Motor neuron (in vitro differentiated cells): Measurements from ENCODE around the gene PROS1. TPM values are rescaled to one million over a fixed set of nuclear protein-coding genes. Genes with fewer than 3 reads are reported as not detected.
"Not testable (repeated sequence)": the region's sequence is repeated elsewhere in the genome, so short reads cannot be mapped to it uniquely, and the experiment has no call there.

ENCODE experiments used
- ATAC-seq, 8 experiments: fragments of 200-7000 bp; cut with Tn5 transposase; replicated peaks in 6 of 8; 2 replicates each; pipeline ENCODE4 v1.8.0; 2021; ENCODE audit warnings: mild to moderate bottlenecking in 8 of 8, moderate library complexity in 8 of 8
- H3K27ac ChIP-seq, 2 donors: fragments of 250-450 bp; sonication (Bioruptor Pico); 2 replicates each; pipeline ENCODE4 v1.9.0; 2021; ENCODE audit warnings: antibody characterized with exemption in 2 of 2, mild to moderate bottlenecking in 2 of 2, moderate library complexity in 1 of 2
- H3K4me1 ChIP-seq, 2 donors: fragments of 250-450 bp; sonication (Bioruptor Pico); replicated peaks in 1 of 2; 2 replicates each; pipeline ENCODE4 v1.6.1; 2021; ENCODE audit warnings: antibody characterized with exemption in 2 of 2, mild to moderate bottlenecking in 2 of 2, moderate library complexity in 1 of 2
- H3K4me3 ChIP-seq, 5 donors: fragments of 250-450 bp; sonication (Bioruptor Pico); 2 replicates each; pipeline ENCODE4 v1.9.0; 2021; ENCODE audit warnings: antibody characterized with exemption in 5 of 5, mild to moderate bottlenecking in 5 of 5, moderate library complexity in 4 of 5
- WGBS, 10 experiments: fragments of 450-650 bp; shearing (Covaris generic); methylation state at CpG; one replicate each; pipeline ENCODE4 v1.0.0; 2022; 5-methylcytosine and 5-hydroxymethylcytosine counted together
- in situ Hi-C, 9 experiments: fragments of 400-800 bp; cut with MboI; loops; one replicate each; pipeline ENCODE4 v1.15.0; 2021; ENCODE audit warnings: low sequenced_read_pairs in 9 of 9, low pct_unique_long_range_greater_than_20kb in 2 of 9; ENCODE audit not compliant: unreplicated experiment in 9 of 9
- total RNA-seq, 8 experiments: library from RNA; unstranded; fragments of 300-600 nt; gene quantifications; 2 replicates each; pipeline versions ENCODE4 v1.2.3 to v1.2.4, GENCODE V29; 2022

Gene PROS1
- total RNA-seq, 8 experiments from 2014 or later: 0.70 to 80.9 (median 14.7) TPM

GRCh38 chr3:93992207-93992606, 18.5 kb upstream of the PROS1 start:
- WGBS, 10 experiments: 65 to 100% (median 85%) methylated on average over 1 to 3 of the region's 3 CpGs; no CpG with 5 or more reads in 1 of the 10 experiments
- ATAC-seq: no peak

DNA sequence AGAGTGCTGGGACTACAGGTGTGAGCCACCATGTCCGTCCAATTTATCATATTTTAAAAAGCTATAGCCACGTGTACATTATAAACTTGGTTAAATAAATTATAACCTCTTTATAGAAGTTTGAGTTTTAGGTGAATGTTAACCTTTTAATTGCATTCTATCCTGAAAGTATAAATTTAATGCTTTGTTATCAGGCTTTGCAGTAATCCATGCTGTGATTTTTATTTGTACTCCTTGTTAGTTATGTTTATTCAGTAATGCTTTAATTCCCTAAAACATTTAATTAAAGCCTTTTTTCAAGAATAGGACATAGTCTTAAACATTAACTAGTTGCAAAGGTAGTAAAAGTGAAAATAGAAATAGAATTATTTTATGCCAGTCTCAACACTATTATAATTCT, 17.9 kb upstream of the PROS1 start:
- in situ Hi-C loops: no loop called here
- WGBS, 10 experiments: 50 to 100% (median 89%) methylated on average over 1 to 2 of the region's 2 CpGs; no CpG with 5 or more reads in 1 of the 10 experiments
- no peak for ATAC-seq

More at GRCh38 chr3:93992207-93992606, 18.5 kb upstream of the PROS1 start:
- Histone ChIP-seq H3K27ac (no peak overlapping the region), H3K4me3 (no peak overlapping the region), H3K4me1 (no peaks in the 10 kb centered on the region)
- in situ Hi-C loops: no loop called here

DNA sequence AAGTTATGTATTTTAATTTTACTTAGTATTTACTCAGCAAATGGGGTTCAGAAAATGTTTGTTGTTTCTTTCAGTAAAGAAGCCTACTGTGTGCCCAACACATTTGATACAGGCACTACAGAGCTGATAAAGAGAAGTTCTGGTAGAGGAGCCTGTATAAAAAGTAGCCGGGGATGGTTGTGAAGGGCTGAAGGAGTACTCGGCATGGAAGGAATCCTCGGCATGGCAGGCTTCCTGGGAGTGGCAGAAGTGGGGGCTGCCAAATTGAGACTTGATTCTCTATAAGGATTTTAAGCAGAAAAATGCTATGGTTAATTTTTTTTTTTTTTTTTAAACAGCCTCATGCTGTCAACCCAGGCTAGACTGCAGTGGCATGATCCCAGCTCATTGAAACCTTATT, 15.5 kb upstream of the PROS1 start:
- in situ Hi-C loops: no loop called here
- no peaks in the 10 kb centered on the region for H3K4me1 ChIP-seq
- no peak for ATAC-seq
- 51 to 100% (median 90%) methylated on average over 2 to 3 of the region's 3 CpGs; no CpG with 5 or more reads in 2 of the 10 experiments for WGBS, 10 experiments
- no peak overlapping the region for H3K4me3 ChIP-seq
- H3K27ac ChIP-seq: no peak overlapping the region

More for the DNA sequence above, 17.9 kb upstream of the PROS1 start:
- Histone ChIP-seq H3K4me1 (no peaks in the 10 kb centered on the region), H3K4me3 (no peak overlapping the region), H3K27ac (no peak overlapping the region)

GRCh38 chr3:93988764-93989163, 15.1 kb upstream of the PROS1 start:
- Histone ChIP-seq H3K4me3 (no peak overlapping the region), H3K4me1 (no peaks in the 10 kb centered on the region), H3K27ac (no peak overlapping the region)
- in situ Hi-C loops: no loop called here
- ATAC-seq: no peak
- WGBS, 10 experiments: 88 to 100% (median 100%) methylated on average over 1 to 9 of the region's 9 CpGs; no CpG with 5 or more reads in 1 of the 10 experiments

DNA sequence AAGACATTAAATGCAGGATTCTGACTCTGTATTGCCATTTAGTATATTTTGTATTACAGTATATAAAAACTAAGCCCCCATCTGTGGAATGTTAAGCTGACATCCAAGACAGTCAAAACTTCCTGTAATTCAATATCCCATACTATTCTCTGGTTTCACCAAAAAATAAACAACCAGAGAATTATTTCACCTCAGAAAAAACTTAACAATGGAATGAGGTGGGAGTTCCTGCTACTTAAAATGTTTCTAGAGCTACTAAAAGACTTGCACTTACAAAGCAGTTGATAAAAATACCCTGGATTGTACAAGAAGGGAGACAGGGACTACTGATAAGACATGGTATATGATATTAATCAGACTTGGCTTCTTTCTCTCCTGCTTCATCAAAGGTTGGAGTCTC, 14.6 kb upstream of the PROS1 start:
- H3K4me3 ChIP-seq: no peak overlapping the region
- in situ Hi-C loops: no loop called here
- H3K27ac ChIP-seq: no peak overlapping the region
- H3K4me1 ChIP-seq: no peaks in the 10 kb centered on the region
- no peak for ATAC-seq

DNA sequence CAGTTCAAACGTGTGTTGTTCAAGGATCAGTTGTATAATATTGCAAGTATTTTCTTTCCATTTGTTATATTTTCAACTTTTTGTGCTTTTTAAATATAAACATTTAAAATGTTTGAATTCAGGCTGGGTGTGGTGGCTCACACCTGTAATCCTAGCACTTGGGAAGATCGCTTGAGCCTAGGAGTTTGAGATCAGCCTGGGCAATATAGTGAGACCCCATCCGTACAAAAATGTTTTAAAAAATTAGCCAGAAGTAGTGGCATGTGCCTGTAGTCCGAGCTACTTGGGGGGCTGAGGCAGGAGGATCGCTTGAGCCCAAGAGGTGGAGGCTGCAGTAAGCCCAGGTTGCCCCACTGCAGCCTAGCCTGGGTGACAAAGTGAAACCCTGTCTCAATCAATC, 10.9 kb upstream of the PROS1 start:
- 72 to 100% (median 91%) methylated on average over 1 to 5 of the region's 5 CpGs; no CpG with 5 or more reads in 2 of the 10 experiments for WGBS, 10 experiments
- in situ Hi-C loops: no loop called here
- ATAC-seq: no peak
- Histone ChIP-seq H3K4me1 (peaks cover 3 to 15% of the 10 kb centered on the region in 2 donors), H3K4me3 (no peak overlapping the region), H3K27ac (no peak overlapping the region)

DNA sequence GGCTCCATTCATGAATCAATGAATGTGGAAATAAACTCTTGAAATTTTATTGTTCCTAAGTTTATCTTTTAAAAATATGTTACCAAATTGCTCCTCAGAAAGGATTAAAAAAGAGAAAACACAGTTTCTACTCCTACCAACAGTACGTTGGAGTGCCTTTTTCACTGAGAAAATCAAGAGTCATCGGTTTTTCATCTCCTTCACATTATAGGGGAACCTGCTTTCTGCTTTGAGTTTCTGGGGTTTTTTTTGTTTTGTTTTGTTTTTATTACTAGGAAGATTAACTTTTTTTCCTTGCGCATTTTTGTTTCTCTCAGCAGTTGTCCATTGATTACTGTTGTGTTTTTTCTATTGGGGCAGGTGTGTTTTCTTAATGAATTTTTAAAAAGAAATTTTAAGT, 9.7 kb upstream of the PROS1 start:
- no peak for ATAC-seq
- peaks cover 3 to 15% of the 10 kb centered on the region in 2 donors for H3K4me1 ChIP-seq
- H3K27ac ChIP-seq: no peak overlapping the region
- no peak overlapping the region for H3K4me3 ChIP-seq
- WGBS, 10 experiments: 83 to 100% (median 94%) methylated on average over 1 to 3 of the region's 3 CpGs
- in situ Hi-C loops: no loop called here

DNA sequence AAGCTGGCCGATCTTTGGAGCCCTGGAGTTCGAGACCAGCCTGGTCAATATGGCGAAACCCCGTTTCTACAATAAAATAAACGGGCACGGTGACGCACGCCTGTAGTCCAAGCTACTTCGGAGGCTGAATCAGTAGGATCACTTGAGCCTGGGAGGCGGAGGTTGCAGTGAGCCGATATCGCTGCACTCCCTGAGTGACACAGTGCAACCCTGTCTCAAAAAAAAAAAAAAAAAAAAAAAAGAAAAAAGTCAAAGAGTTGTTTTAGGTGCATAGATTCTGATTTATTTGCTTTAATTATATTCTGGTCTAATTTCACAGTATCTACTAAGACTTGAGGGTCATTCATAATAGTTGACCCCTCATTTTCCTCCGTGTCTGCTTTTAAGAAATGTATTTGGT, 8.0 kb upstream of the PROS1 start:
- ATAC-seq: no peak
- peak overlapping the region in 2 of 5 donors; percentile 12 to 84 for H3K4me3 ChIP-seq
- H3K27ac ChIP-seq: no peak overlapping the region
- H3K4me1 ChIP-seq: peaks cover 3 to 15% of the 10 kb centered on the region in 2 donors
- WGBS, 10 experiments: 56 to 100% (median 90%) methylated on average over 1 to 11 of the region's 13 CpGs; no CpG with 5 or more reads in 1 of the 10 experiments
- in situ Hi-C loops: no loop called here

DNA sequence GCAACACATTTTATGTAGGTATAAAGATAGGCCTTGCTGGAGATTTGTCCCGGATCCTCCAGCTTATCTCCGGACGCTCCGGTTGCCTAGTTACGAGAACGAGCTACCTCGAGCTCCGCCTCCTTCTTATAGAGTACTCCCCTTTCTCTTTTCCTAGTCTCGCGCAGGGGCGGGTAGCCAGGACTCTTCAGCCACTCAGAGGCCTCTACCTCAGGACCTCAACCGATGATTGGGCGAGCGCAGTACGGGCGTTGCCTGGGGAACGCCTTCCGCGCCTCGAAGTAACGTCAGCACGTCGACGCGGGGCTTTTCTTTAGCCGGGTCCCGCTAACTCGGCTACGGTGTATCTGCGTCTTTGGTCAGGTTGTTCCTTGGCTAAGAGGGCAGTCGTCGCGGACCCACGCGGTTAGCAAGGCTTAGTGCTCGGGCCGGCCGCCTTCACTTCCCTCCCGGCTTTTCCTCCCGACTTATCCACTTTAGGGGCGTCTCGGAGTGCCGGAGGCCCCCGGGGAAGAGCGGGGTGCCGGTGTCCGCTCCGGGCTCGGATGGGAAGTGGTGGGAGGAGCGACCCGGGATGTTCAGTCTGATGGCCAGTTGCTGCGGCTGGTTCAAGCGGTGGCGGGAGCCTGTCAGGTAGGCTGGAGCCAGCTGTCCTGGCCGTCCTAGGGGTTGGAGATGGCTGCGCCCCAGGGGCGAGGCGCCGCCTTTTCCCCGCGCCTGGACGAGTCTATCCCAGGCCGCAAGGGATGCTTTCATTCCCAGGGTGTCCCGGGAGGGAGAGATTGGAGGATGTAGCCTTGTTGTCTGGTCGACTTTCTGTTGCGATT, 6.4 kb upstream of the PROS1 start, which contains the start of gene ARL13B:
TSS of gene ARL13B (plus strand) at position 306 of the 827 bp plus-strand sequence. CDS start at position 575, 269 bp downstream.
- Histone ChIP-seq H3K4me3 (peak within 1 kb of the TSS; percentile 75 to 95 (median 84)), H3K27ac (peak within 1 kb of the TSS; percentile 60 to 85), H3K4me1 (peaks cover 3 to 15% of the 10 kb centered on the region in 2 donors)
- 0 to 30% (median 0%) methylated on average over 2 to 25 of the region's 66 CpGs; no CpG with 5 or more reads in 2 of the 10 experiments for WGBS, 10 experiments
- ATAC-seq: peak; percentile 97 to 100 (median 99)
- in situ Hi-C loops: no loop called here

- Histone ChIP-seq H3K4me3 (no peak overlapping the region), H3K4me1 (peaks cover 3 to 10% of the 10 kb centered on the region in 2 donors), H3K27ac (no peak overlapping the region)
- WGBS, 10 experiments: 88 to 100% (median 100%) methylated on average over 1 of the region's 1 CpG; no CpG with 5 or more reads in 6 of the 10 experiments
- in situ Hi-C loops: no loop called here
- no peak for ATAC-seq
Observed at GRCh38 chr3:93969997-93970396, 3.7 kb downstream of the PROS1 start.

GRCh38 chr3:93969443-93969842, 4.3 kb downstream of the PROS1 start:
- ATAC-seq: peak in 1 of 8 experiments; percentile 7
- H3K4me1 ChIP-seq: peaks cover 3 to 10% of the 10 kb centered on the region in 2 donors
- in situ Hi-C loops: no loop called here
- no peak overlapping the region for H3K27ac ChIP-seq
- 0 to 88% (median 76%) methylated on average over 1 to 3 of the region's 3 CpGs; no CpG with 5 or more reads in 3 of the 10 experiments for WGBS, 10 experiments
- H3K4me3 ChIP-seq: no peak overlapping the region

DNA sequence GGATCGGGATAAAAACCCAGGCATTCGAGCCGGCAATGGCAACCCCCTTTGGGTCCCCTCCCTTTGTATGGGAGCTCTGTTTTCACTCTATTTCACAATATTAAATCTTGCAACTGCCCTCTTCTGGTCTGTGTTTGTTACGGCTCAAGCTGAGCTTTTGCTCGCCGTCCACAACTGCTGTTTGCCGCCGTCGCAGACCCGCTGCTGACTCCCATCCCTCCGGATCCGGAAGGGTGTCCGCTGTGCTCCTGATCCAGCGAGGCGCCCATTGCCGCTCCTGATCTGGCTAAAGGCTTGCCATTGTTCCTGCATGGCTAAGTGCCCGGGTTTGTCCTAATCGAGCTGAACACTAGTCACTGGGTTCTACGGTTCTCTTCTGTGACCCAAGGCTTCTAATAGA, 8.6 kb downstream of the PROS1 start:
- H3K4me3 ChIP-seq, ATAC-seq, H3K4me1 ChIP-seq, in situ Hi-C loops, H3K27ac ChIP-seq: not testable (repeated sequence)
- WGBS, 10 experiments: 71 to 100% (median 95%) methylated on average over 1 to 11 of the region's 19 CpGs; no CpG with 5 or more reads in 2 of the 10 experiments

DNA sequence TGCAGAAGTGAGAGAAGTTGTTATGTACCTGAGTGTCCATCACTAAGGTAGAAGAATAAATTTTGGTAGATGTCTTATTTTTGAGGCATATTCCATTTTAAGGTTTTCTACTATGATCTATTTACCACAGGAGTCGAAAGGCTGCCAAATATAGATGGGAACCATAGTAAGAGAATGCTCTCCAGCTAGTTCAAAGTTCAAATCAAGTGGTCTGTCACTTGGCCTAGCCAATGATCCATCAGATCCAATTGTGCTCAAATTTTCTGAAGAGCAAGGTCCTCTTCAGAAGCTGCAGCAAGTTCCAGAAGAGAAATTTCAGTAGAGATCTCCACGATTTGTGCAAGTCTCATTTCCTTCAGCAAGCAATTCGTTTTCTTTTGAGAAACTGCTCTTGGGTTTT, 10.9 kb downstream of the PROS1 start:
- H3K4me1 ChIP-seq: no peaks in the 10 kb centered on the region
- H3K27ac ChIP-seq: no peak overlapping the region
- 20 to 100% (median 62%) methylated on average over 1 to 3 of the region's 3 CpGs; no CpG with 5 or more reads in 1 of the 10 experiments for WGBS, 10 experiments
- in situ Hi-C loops: no loop called here
- no peak for ATAC-seq
- no peak overlapping the region for H3K4me3 ChIP-seq
